HCT116 (cell line): ENCODE measurements around the gene STARD3.

ENCODE experiments used
- CTCF ChIP-seq, 3 experiments: fragments of 200-600 bp in 1 of 3; sonication (generic) in 1 of 3; IDR thresholded peaks in 2 of 3; conservative IDR thresholded peaks in 1 of 3; 2 replicates each; pipeline ENCODE4 v1.5.1; 2012 to 2017; ENCODE audit warnings: low read depth in 2 of 3, low read length in 2 of 3, antibody characterized with exemption in 1 of 3, borderline replicate concordance in 1 of 3, control low read depth in 1 of 3, mild to moderate bottlenecking in 1 of 3, mixed read lengths in 1 of 3, mixed run types in 1 of 3, moderate library complexity in 1 of 3; ENCODE audit not compliant: insufficient read depth in 1 of 3
- EZH2 ChIP-seq: fragments of 200-600 bp; sonication (generic); IDR thresholded peaks from 2 replicates; pipeline ENCODE4 v1.6.1; 2017; ENCODE audit warnings: antibody characterized with exemption, mixed run types
- POLR2AphosphoS5 ChIP-seq: IDR thresholded peaks from 2 replicates; pipeline ENCODE4 v1.6.1; 2011; ENCODE audit warnings: mild to moderate bottlenecking, low read depth, low read length, moderate library complexity
- ZFX ChIP-seq: fragments of 450-650 bp; IDR thresholded peaks from 2 replicates; pipeline ENCODE4 v1.6.1; 2017
- TF ChIP-seq, protein P1 (sequence below): IDR thresholded peaks from 2 replicates; pipeline ENCODE4 v1.6.1; 2011; ENCODE audit warnings: mild to moderate bottlenecking, low read length, moderate library complexity; ENCODE audit not compliant: insufficient replicate concordance; ENCODE audit errors: extremely low read depth
- TF ChIP-seq, protein P2 (sequence below): IDR thresholded peaks from 2 replicates; pipeline ENCODE4 v1.6.1; 2012

DNA sequence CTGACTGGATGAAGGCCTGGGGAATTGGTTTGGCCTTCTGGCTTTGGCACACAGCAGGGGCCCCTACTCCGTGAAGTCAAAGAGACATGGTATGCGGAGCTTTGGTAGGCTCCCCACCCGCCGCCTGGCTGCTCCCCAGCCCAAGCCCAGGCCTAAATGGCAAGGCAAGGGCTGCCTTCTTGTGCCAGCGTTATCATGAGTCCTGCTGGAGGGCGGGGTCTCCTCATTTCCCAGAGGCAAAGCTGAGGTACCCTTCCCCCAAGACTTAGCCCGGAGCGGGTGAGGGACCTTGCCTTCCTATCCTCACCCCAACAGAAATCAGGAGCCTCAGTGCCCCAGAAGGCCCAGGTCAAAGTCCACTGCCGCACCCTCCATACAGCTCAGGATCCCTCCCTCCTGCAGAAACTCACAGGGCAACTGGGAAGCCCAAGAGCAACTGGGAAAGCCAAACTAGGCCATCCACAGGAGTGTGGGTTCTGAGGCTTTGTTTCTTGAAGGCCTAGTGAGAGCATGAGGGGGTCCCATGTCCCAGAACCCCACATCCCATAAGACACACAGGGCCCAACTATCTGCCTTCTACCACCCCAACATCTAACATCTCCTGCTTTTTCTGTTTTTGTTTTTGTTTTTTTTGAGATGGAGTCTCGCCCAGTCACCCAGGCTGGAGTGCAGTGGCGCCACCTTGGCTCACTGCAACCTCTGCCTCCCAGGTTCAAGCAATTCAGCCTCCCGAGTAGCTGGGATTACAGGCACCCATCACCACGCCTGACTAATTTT lies 41.6 kb downstream of the STARD3 start:
- TF ChIP-seq POLR2AphosphoS5 (no peak), EZH2 (no peak), CTCF (IDR thresholded peaks at IDR 0.05 in 2 of 3, conservative IDR thresholded peaks at IDR 0.05 in 1 of 3; ENCODE audit: borderline replicate concordance in 1 of 3, insufficient read depth in 1 of 3, low read depth in 2 of 3, low read length in 2 of 3) (no peak), ZFX (no peak)
- TF ChIP-seq, protein P1, sequence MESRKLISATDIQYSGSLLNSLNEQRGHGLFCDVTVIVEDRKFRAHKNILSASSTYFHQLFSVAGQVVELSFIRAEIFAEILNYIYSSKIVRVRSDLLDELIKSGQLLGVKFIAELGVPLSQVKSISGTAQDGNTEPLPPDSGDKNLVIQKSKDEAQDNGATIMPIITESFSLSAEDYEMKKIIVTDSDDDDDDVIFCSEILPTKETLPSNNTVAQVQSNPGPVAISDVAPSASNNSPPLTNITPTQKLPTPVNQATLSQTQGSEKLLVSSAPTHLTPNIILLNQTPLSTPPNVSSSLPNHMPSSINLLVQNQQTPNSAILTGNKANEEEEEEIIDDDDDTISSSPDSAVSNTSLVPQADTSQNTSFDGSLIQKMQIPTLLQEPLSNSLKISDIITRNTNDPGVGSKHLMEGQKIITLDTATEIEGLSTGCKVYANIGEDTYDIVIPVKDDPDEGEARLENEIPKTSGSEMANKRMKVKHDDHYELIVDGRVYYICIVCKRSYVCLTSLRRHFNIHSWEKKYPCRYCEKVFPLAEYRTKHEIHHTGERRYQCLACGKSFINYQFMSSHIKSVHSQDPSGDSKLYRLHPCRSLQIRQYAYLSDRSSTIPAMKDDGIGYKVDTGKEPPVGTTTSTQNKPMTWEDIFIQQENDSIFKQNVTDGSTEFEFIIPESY = no peak
- TF ChIP-seq, protein P2, sequence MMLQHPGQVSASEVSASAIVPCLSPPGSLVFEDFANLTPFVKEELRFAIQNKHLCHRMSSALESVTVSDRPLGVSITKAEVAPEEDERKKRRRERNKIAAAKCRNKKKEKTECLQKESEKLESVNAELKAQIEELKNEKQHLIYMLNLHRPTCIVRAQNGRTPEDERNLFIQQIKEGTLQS = no peak
